CD4-positive, alpha-beta memory T cell (primary cell): ENCODE data around the gene CYP2J2. TPM values are rescaled to one million over a fixed set of nuclear protein-coding genes. Genes with fewer than 3 reads are reported as not detected.
"Not testable (repeated sequence)": the region's sequence is repeated elsewhere in the genome, so short reads cannot be mapped to it uniquely, and the experiment has no call there.

Source experiments
- CTCF ChIA-PET: fragments of 350-600 bp; sonication (Branson Sonifier 250); formaldehyde crosslinking; loops from one replicate; lab custom pipeline; 2021; ENCODE audit warnings: inconsistent platforms; ENCODE audit not compliant: partially characterized antibody; lab: Charles Lee
- POLR2A ChIA-PET: fragments of 350-600 bp; sonication (Branson Sonifier 250); formaldehyde crosslinking; loops from one replicate; lab custom pipeline; 2021; ENCODE audit not compliant: partially characterized antibody; lab: Charles Lee
- DNase-seq, 5 donors: peaks; one replicate each; pipeline versions ENCODE4 v3.0.0 to v3.0.0-alpha.2; 2020 to 2022; ENCODE audit warnings: mixed read lengths in 1 of 5
- H3K27ac ChIP-seq: one replicate; pipeline ENCODE4 v1.7.0; 2013; ENCODE audit warnings: low read depth, low read length
- H3K27me3 ChIP-seq: 2 replicates; pipeline ENCODE4 v1.7.0; 2013; ENCODE audit warnings: mild to moderate bottlenecking, low read length, moderate library complexity; ENCODE audit not compliant: insufficient read depth
- H3K36me3 ChIP-seq: 2 replicates; pipeline ENCODE4 v1.7.0; 2013; ENCODE audit warnings: mild to moderate bottlenecking, low read length, moderate library complexity; ENCODE audit not compliant: insufficient read depth
- H3K4me1 ChIP-seq: 2 replicates; pipeline ENCODE4 v1.7.0; 2013; ENCODE audit warnings: mild to moderate bottlenecking, low read length, moderate library complexity; ENCODE audit not compliant: insufficient read depth
- H3K4me3 ChIP-seq, 2 donors: one replicate each; pipeline ENCODE4 v1.7.0; 2013; ENCODE audit warnings: low read length in 2 of 2, mild to moderate bottlenecking in 1 of 2
- H3K9me3 ChIP-seq, 2 donors: one replicate each; pipeline ENCODE4 v1.7.0; 2013; ENCODE audit warnings: low read length in 2 of 2, control low read depth in 1 of 2; ENCODE audit not compliant: control insufficient read depth in 1 of 2
- H3K27ac Mint-ChIP-seq, 7 donors: one replicate each; pipeline ENCODE4 v1.8.0; 2020 to 2021; ENCODE audit warnings: mixed read lengths in 7 of 7, mild to moderate bottlenecking in 6 of 7, inconsistent platforms in 3 of 7, moderate library complexity in 3 of 7
- H3K27me3 Mint-ChIP-seq, 2 donors: one replicate each; pipeline ENCODE4 v1.8.0; 2020 to 2021; ENCODE audit warnings: mixed read lengths in 2 of 2
- H3K36me3 Mint-ChIP-seq, 2 donors: one replicate each; pipeline ENCODE4 v1.8.0; 2020 to 2021; ENCODE audit warnings: mixed read lengths in 2 of 2, inconsistent platforms in 1 of 2, mild to moderate bottlenecking in 1 of 2
- H3K4me1 Mint-ChIP-seq, 4 donors: one replicate each; pipeline ENCODE4 v1.8.0; 2020 to 2021; ENCODE audit warnings: mixed read lengths in 4 of 4, mild to moderate bottlenecking in 1 of 4
- H3K4me3 Mint-ChIP-seq, 8 donors: one replicate each; pipeline ENCODE4 v1.8.0; 2020 to 2021; ENCODE audit warnings: mixed read lengths in 8 of 8, mild to moderate bottlenecking in 7 of 8, moderate library complexity in 6 of 8, inconsistent platforms in 3 of 8
- H3K9me3 Mint-ChIP-seq, 8 donors: one replicate each; pipeline ENCODE4 v1.8.0; 2020 to 2021; ENCODE audit warnings: mixed read lengths in 8 of 8, mild to moderate bottlenecking in 5 of 8, inconsistent platforms in 3 of 8, moderate library complexity in 1 of 8
- intact Hi-C: fragments of 100-400 bp; cut with micrococcal nuclease; formaldehyde crosslinking; loops from one replicate; pipeline ENCODE4 v1.15.1; 2023
- polyA plus RNA-seq, 2 donors: library from polyadenylated mRNA; unstranded; fragments of 300-500 nt; fragmentation: Illumina TruSeq; gene quantifications; one replicate each; pipeline ENCODE4 v1.2.3, GENCODE V29; 2021
- total RNA-seq, 2 experiments: library from RNA; stranded (reverse); gene quantifications; one replicate each; pipeline ENCODE4 v1.2.3, GENCODE V29; 2021

CYP2J2 gene
- total RNA-seq, result under 1 TPM; 0.20 to 0.28 TPM
- under 1 TPM in 1 of 2 donors, not detected in 1; 0.59 TPM for polyA plus RNA-seq

- H3K27me3 Mint-ChIP-seq, result peaks cover 28 to 40% of the 10 kb centered on the region in 2 donors
- Histone ChIP-seq H3K36me3 (no peaks in the 10 kb centered on the region), H3K9me3 (no peaks in the 10 kb centered on the region), H3K4me1 (peaks cover 4% of the 10 kb centered on the region), H3K27ac (no peak within 1 kb of the TSS), H3K27me3 (no peaks in the 10 kb centered on the region), H3K4me3 (peak within 1 kb of the TSS; percentile 48 to 58)
- peak in 4 of 5 donors; percentile 3 to 15 (median 8) for DNase-seq
- peaks cover 0 to 20% (median 14%) of the 10 kb centered on the region in 8 donors for H3K9me3 Mint-ChIP-seq
- CTCF ChIA-PET, result no interaction called here
- POLR2A ChIA-PET, result no interaction called here
- intact Hi-C loops, result no loop called here
- H3K4me3 Mint-ChIP-seq, result peak within 1 kb of the TSS; percentile 86 to 91 (median 90)
- H3K4me1 Mint-ChIP-seq, result peaks cover 8 to 14% (median 12%) of the 10 kb centered on the region in 4 donors
- peak within 1 kb of the TSS in 4 of 7 donors; percentile 21 to 75 (median 53) for H3K27ac Mint-ChIP-seq
- H3K36me3 Mint-ChIP-seq, result no peaks in the 10 kb centered on the region
Measured at GRCh38 chr1:59926381-59927123, at the start of gene CYP2J2. Gene CYP2J2 (minus strand): TSS chr1:59926773. CDS start chr1:59926746, 27 bp downstream.

GRCh38 chr1:59973719-59974118 is 47.1 kb upstream of the CYP2J2 start:
- Mint-ChIP-seq H3K9me3 (no peaks in the 10 kb centered on the region), H3K27me3 (peaks cover 11 to 25% of the 10 kb centered on the region in 2 donors)
- CTCF ChIA-PET, result interaction anchor here (1.0 to 3.3 kb wide), 6 partner anchors 9 to 1070 kb away, joined by 3 to 13 read pairs (median 4); no protein-coding TSS in a partner anchor

GRCh38 chr1:59972216-59972927 is 45.8 kb upstream of the CYP2J2 start:
- POLR2A ChIA-PET, result no interaction called here
- Histone ChIP-seq H3K4me3 (no peak overlapping the region), H3K36me3 (no peaks in the 10 kb centered on the region), H3K4me1 (peaks cover 6% of the 10 kb centered on the region), H3K9me3 (no peaks in the 10 kb centered on the region), H3K27me3 (no peaks in the 10 kb centered on the region), H3K27ac (no peak overlapping the region)
- H3K27me3 Mint-ChIP-seq, result peaks cover 11 to 26% of the 10 kb centered on the region in 2 donors
- no peak for DNase-seq
- intact Hi-C loops, result no loop called here
- peaks cover 0 to 7% (median 6%) of the 10 kb centered on the region in 4 donors for H3K4me1 Mint-ChIP-seq
- H3K4me3 Mint-ChIP-seq, result no peak overlapping the region
- H3K9me3 Mint-ChIP-seq, result no peaks in the 10 kb centered on the region
- no peaks in the 10 kb centered on the region for H3K36me3 Mint-ChIP-seq
- H3K27ac Mint-ChIP-seq, result no peak overlapping the region
- CTCF ChIA-PET, result interaction anchor here (0.7 to 3.3 kb wide), 10 partner anchors 7 to 1076 kb away, joined by 3 to 13 read pairs (median 4); no protein-coding TSS in a partner anchor

More at GRCh38 chr1:59973719-59974118, 47.1 kb upstream of the CYP2J2 start:
- Mint-ChIP-seq H3K36me3 (no peaks in the 10 kb centered on the region), H3K27ac (no peak overlapping the region), H3K4me3 (no peak overlapping the region), H3K4me1 (peaks cover 0 to 7% (median 6%) of the 10 kb centered on the region in 4 donors)
- H3K9me3 ChIP-seq, result no peaks in the 10 kb centered on the region
- intact Hi-C loops, result no loop called here
- H3K4me3 ChIP-seq, result no peak overlapping the region
- H3K4me1 ChIP-seq, result peaks cover 6% of the 10 kb centered on the region
- no peaks in the 10 kb centered on the region for H3K27me3 ChIP-seq
- POLR2A ChIA-PET, result no interaction called here
- no peaks in the 10 kb centered on the region for H3K36me3 ChIP-seq
- H3K27ac ChIP-seq, result no peak overlapping the region
- DNase-seq, result no peak

GRCh38 chr1:59971464-59971911 is 44.9 kb upstream of the CYP2J2 start:
- peaks cover 11 to 26% of the 10 kb centered on the region in 2 donors for H3K27me3 Mint-ChIP-seq
- peak overlapping the region in 1 of 8 donors; percentile 37 for H3K4me3 Mint-ChIP-seq
- no peaks in the 10 kb centered on the region for H3K36me3 Mint-ChIP-seq
- peaks cover 6% of the 10 kb centered on the region for H3K4me1 ChIP-seq
- ChIA-PET POLR2A (no interaction called here), CTCF (interaction anchor here (0.6 to 2.2 kb wide), 15 partner anchors 8 to 1617 kb away, joined by 3 to 11 read pairs (median 4); no protein-coding TSS in a partner anchor)
- H3K9me3 ChIP-seq, result no peaks in the 10 kb centered on the region
- H3K27me3 ChIP-seq, result no peaks in the 10 kb centered on the region
- intact Hi-C loops, result no loop called here
- no peak overlapping the region for H3K4me3 ChIP-seq
- H3K27ac ChIP-seq, result no peak overlapping the region
- H3K9me3 Mint-ChIP-seq, result no peaks in the 10 kb centered on the region
- peaks cover 0 to 6% (median 4%) of the 10 kb centered on the region in 4 donors for H3K4me1 Mint-ChIP-seq
- H3K36me3 ChIP-seq, result no peaks in the 10 kb centered on the region
- no peak overlapping the region for H3K27ac Mint-ChIP-seq
- DNase-seq, result peak in 4 of 5 donors; percentile 9 to 20 (median 13)

GRCh38 chr1:59969542-59970175 is 43.1 kb upstream of the CYP2J2 start:
- H3K4me3 ChIP-seq, POLR2A ChIA-PET, intact Hi-C loops, H3K4me1 ChIP-seq, H3K9me3 ChIP-seq, H3K9me3 Mint-ChIP-seq, H3K27me3 ChIP-seq, H3K36me3 ChIP-seq, DNase-seq, H3K27ac ChIP-seq, H3K4me1 Mint-ChIP-seq, H3K4me3 Mint-ChIP-seq, H3K27ac Mint-ChIP-seq, H3K36me3 Mint-ChIP-seq: not testable (repeated sequence)
- CTCF ChIA-PET, result interaction anchor here (1.8 to 8.2 kb wide), 4 partner anchors 9 to 1619 kb away, joined by 4 to 46 read pairs (median 5); no protein-coding TSS in a partner anchor
- peaks cover 0 to 18% of the 10 kb centered on the region in 2 donors for H3K27me3 Mint-ChIP-seq

- H3K4me3 Mint-ChIP-seq, H3K9me3 Mint-ChIP-seq, H3K36me3 ChIP-seq, H3K27me3 ChIP-seq, H3K4me1 Mint-ChIP-seq, DNase-seq, H3K27ac Mint-ChIP-seq, POLR2A ChIA-PET, H3K9me3 ChIP-seq, H3K4me1 ChIP-seq, H3K36me3 Mint-ChIP-seq, H3K4me3 ChIP-seq, intact Hi-C loops, H3K27ac ChIP-seq: not testable (repeated sequence)
- CTCF ChIA-PET, result interaction anchor here (1.8 to 8.2 kb wide), 2 partner anchors 10 to 17 kb away, joined by 5 to 46 read pairs; no protein-coding TSS in a partner anchor
- H3K27me3 Mint-ChIP-seq, result peaks cover 0 to 14% of the 10 kb centered on the region in 2 donors
Measured at GRCh38 chr1:59968746-59969145, 42.2 kb upstream of the CYP2J2 start.
